Erythroblast (primary cell): Measurements from ENCODE around the gene CNGA1.

Experiments used
- DNase-seq, 2 experiments: peaks; one replicate each; lab custom pipeline; 2025; lab: John Stamatoyannopoulos, UW
- GATA1 ChIP-seq: IDR thresholded peaks from 2 replicates; pipeline ENCODE4 v1.6.1; 2011; ENCODE audit warnings: low read depth, mild to moderate bottlenecking, control low read depth, low read length, moderate library complexity
- POLR2A ChIP-seq: IDR thresholded peaks from 2 replicates; pipeline ENCODE4 v1.6.1; 2011; ENCODE audit warnings: mild to moderate bottlenecking, low read length

The CNGA1 gene

GRCh38 chr4:48038666-48039065, 22.2 kb upstream of the CNGA1 start:
- no peak for DNase-seq
- TF ChIP-seq POLR2A: no peak
- no peak for TF ChIP-seq GATA1

- no peak for DNase-seq
- no peak for TF ChIP-seq GATA1
- TF ChIP-seq POLR2A: no peak
Observed at GRCh38 chr4:48037117-48037462, 20.6 kb upstream of the CNGA1 start.

GRCh38 chr4:48035952-48036351, 19.5 kb upstream of the CNGA1 start:
- no peak for DNase-seq
- TF ChIP-seq GATA1: no peak

GRCh38 chr4:48033825-48034413, 17.4 kb upstream of the CNGA1 start:
- peak; percentile 21 to 52 for DNase-seq
- TF ChIP-seq GATA1: no peak
- no peak for TF ChIP-seq POLR2A

GRCh38 chr4:48033412-48033811, 16.9 kb upstream of the CNGA1 start:
- no peak for TF ChIP-seq GATA1
- no peak for TF ChIP-seq POLR2A
- no peak for DNase-seq

- TF ChIP-seq POLR2A: no peak
- TF ChIP-seq GATA1: no peak
- DNase-seq: no peak
Observed at GRCh38 chr4:48032721-48033120, 16.2 kb upstream of the CNGA1 start.

- no peak for DNase-seq
- TF ChIP-seq GATA1: no peak
- TF ChIP-seq POLR2A: no peak
Observed at GRCh38 chr4:48031802-48032525, 15.5 kb upstream of the CNGA1 start.

- no peak for DNase-seq
- TF ChIP-seq POLR2A (no peak), GATA1 (no peak)
Observed at GRCh38 chr4:48030470-48030869, 14.0 kb upstream of the CNGA1 start.

- TF ChIP-seq GATA1 (no peak), POLR2A (no peak)
- no peak for DNase-seq
Observed at GRCh38 chr4:48028696-48029095, 12.2 kb upstream of the CNGA1 start.

- DNase-seq: no peak
- TF ChIP-seq POLR2A (no peak), GATA1 (no peak)
Observed at GRCh38 chr4:48027653-48028052, 11.2 kb upstream of the CNGA1 start.

- DNase-seq: no peak
- no peak for TF ChIP-seq POLR2A
- no peak for TF ChIP-seq GATA1
Observed at GRCh38 chr4:48025005-48025404, 8.5 kb upstream of the CNGA1 start.

GRCh38 chr4:48024522-48024921, 8.0 kb upstream of the CNGA1 start:
- DNase-seq: no peak
- TF ChIP-seq GATA1: no peak
- TF ChIP-seq POLR2A: no peak

- TF ChIP-seq POLR2A: no peak
- TF ChIP-seq GATA1: no peak
Observed at GRCh38 chr4:48022192-48022799, 5.8 kb upstream of the CNGA1 start.

GRCh38 chr4:48021100-48021499, 4.6 kb upstream of the CNGA1 start:
- TF ChIP-seq GATA1 (no peak), POLR2A (no peak)
- no peak for DNase-seq

More at GRCh38 chr4:48022192-48022799, 5.8 kb upstream of the CNGA1 start:
- no peak for DNase-seq

GRCh38 chr4:48018112-48018511, 1.6 kb upstream of the CNGA1 start:
- no peak for DNase-seq
- TF ChIP-seq POLR2A (no peak), GATA1 (no peak)
